ENCODE results near the gene HDGF.
A peak's percentile ranks its signal among the peaks of the same experiment; 100 is the strongest.

Gene HDGF

DNA sequence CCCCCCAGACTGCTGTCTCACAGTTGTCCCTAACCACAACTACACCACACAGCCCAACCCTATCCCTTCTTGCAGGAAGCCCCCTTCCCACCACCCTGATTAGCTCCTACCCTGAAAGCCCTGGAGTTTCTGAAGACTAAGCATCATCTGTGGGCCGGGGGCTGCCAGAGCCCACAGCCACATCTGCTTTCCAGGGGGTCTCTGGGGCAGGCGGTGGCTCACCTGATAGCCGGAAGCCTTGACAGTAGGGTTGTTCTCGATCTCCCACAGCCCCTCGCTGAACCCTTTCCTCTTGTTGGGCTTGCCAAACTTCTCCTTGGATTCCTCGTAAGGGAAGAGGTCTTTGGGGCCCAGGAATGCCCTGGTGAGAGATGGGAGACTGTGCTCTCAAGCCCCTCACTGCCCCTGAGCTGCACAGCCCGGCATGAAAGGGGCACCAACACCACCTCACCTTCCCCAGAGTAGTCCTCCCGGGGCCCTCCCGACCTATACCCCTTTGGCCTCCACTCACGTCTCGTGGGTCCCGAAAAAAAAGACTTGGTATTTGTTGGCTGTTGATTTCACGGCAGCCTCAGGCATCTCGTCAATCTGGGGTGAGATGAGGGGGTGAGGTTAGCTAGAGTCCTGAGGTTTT, 6.6 kb downstream of the HDGF start:
- DNase-seq = no peak

DNA sequence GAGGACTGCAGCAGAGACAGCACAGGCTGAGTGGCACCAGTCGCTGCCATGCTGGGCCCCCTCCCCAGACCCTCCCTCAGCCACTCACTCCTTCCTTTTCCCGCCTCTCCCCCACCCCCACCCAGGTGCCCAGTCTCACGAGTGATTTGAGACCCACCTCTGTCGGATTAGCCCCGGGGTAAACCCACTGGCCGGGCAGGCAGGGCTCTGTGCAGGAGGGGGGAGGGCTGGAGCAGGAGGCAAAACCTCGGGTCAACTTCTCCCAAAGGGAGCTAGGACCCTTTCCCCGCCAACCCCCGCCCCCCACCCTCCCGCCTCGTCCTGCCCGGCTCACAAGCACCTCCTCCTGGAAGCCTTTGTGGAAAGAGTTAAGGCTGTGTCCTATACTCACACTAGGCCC, 7.1 kb downstream of the HDGF start:
- DNase-seq = no peak

DNA sequence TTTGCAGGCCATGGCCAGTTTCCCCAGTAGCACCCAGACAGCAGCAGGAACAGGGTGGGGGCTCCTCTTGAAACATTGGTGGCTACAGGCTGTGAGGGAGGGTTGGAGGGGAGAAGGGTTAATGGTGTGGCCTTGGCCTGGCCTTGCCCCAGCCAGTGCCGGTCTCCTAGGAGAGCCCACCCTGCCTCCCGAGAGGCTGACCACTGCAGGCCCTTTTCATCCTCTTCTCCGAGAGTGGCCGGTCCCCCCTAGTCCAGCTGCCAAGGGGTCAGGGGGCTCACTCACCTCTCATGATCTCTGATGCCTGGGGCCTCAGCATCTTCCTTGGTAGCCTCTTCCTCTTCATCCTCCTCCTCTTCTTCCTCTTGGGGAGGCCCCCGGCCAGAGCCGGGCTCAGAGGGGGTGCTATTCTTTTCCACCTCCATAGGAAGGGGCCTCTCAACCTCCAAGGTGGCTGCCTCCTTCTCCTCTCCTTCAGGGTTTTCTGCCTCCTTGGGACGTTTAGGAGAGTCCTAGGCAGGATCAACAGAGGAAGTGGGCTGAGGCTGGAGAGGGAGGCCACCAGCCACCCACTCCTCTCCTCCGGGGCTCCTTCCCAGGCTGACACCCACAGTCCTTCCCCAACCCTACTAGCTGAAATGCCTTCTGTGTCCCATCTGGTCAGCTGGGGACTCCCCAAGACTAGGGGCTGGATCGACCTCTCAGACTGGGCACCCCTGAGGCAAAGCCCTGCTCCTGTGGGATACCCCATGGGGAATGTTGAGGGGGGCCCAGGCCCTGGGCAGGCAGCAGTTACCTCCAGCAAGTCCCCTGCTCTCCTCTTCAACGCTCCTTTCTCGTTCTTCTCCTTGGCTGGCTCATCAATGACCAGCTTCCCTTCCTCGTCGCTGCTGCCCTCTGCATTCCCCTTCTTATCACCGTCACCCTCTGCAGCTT, 7.8 kb downstream of the HDGF start:
- no peak for DNase-seq

DNA sequence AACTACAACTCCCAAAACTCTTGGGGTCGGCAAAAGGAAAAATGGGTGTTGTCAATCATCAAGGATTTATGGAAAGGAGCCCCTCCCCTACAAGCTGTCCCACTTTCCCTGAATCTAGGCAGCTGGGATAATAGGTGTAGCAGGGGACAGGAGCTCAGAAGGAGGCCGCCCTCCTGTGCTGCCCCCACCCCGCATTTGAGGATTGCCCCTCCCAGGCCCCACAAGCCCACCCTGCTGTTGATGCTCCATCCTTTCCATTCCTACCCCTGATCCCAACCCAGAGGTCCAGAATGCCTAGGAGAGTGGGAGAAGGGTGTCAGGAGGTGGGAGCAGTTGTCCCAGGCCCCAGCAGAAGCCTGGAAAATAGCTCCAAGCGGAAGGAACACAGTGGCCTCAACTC, 8.7 kb downstream of the HDGF start:
- DNase-seq = no peak

DNA sequence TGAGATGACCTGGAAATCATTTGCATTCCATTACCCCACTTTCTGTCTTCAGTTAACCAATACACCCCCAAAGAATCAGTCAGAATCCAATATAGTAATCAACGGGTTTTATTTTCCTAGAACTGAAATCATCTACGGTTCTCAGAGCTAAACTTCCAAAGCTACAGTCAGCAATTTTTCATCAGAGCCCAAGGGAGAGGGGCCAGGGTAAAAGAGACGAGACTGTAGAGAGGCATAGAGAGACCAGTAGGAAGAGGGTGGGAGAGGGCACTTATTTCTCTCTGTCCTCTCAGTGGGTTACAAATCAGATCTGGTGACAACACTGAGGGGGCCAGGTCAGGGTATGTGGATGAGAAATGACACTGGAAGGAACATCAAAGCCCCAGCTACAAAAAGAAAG, 9.5 kb downstream of the HDGF start:
- no peak for DNase-seq

DNA sequence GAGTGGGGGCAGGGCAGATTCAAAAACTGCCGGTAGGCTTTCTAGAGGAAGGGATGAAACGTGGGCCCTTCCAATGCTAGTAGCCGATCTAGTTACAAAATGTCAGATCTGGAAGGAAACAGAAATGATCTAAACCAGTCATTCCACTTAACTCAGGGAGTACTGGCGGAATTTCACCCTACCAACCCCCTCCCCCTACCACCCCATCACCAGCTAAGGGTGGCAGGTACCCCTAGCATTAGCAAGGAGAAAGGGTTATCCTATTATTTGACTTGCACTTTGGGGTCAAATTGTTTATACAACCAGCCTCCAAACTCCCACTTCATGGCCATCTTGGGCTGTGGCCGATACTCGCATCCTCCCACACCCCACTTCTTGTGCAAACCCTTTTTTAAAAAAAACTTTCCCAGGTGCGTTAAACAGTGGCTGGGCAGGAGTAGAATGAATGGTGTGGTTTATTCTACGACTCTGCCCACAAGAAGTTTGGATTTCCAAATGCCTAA, 9.9 kb downstream of the HDGF start:
- DNase-seq = no peak

DNA sequence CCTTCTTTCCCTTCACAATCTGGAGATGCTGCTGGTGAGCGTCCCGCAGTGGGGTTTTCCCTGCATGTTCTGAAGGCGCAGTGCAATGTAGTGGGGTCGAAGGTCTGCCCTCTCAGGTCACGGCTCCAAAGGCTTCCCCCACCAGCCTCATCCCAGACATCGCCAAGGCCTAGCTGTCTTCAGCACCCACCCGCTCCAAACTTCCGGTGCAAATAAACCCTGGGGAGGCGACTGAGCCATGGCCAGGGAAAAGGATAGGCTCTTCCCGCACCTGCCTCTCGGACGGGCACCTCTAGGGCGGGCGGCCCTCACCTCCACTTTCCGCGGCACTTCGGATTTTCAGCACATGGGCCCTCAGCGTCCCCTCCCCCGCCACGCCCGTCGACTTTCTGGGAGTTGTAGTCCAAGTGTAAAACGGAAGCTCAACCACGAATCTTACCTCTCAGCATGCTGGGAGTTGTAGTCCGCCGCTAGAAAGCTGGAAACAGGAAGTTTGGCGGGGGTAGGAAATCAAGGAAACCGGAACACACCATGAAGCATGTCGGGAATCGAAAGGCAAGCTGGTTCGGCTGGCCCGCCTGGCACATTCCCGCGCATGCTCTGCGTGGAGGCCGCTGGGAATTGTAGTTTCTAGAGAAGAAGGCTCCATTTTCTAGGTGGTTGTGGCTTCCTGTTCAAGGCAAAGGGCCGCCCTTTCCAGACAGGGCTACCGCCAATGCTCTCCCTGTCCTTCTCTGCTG, 10.6 kb downstream of the HDGF start, which contains the start of gene MRPL24:
Gene MRPL24, minus strand, starts transcription at position 348 of the 740 bp plus-strand sequence. CDS start 2,384 bp downstream, outside the sequence.
- peak; percentile 100 for DNase-seq

DNA sequence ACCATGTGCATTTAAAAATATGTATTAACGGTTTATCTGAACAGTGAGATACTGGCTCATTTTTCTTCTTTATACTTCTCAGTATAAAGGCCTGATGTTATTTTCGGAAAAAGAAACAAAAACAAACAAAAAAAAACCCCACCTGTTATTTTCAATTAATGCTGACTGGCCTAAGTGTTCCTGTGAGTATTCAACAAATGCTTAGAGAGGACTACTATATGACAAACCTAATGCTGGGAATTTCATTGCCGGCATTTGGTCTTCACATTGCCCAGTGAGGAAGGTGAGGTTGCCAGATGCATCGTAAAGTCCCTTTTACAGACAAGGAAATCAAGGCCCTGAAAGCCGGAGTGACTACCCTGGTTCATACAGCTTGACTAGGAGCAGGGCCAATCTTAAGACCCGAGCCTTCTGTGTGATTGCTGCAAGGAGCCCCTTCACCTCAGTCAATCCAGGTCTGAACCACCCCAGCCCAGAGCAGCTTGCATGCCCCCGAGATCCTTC, 11.2 kb downstream of the HDGF start:
- DNase-seq = no peak

DNA sequence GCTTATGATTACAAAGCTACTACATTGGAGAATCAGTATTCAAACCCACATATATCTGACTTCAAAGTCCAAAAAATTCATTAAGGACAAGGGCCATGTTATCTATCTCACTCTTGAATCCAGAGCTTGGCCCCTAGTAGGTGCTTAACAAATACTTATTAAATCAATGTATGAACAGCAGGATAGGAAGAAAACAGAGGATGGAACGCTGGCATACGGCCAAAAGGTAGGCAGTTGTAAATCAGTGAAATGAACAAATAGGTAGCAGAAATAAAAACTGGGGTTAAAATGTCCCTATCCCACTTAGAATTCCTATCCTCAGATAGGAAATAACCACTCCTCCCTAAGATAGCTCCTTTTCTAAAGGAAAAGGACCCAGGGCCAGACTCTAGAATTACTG, 12.6 kb downstream of the HDGF start:
- no peak for DNase-seq

DNA sequence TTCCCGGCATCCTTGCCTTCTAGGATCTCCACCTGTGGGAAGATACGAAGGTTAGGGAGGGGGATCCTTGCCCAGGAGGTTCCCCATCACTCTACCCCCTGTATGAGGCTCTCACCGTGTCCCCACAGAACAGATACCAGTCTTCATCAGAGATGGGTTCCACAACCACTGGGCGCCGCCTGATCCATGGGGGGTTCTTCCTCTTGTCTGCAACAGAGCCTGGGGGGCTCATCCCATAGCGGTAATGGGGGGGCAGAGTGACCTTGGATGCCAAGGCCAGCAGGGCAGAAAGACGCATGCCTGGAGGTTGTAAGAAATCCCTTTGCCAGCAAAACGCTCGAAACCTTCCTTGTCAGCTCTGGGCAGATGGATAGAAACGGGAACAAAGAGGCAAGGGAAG, 13.1 kb downstream of the HDGF start:
- DNase-seq = no peak

DNA sequence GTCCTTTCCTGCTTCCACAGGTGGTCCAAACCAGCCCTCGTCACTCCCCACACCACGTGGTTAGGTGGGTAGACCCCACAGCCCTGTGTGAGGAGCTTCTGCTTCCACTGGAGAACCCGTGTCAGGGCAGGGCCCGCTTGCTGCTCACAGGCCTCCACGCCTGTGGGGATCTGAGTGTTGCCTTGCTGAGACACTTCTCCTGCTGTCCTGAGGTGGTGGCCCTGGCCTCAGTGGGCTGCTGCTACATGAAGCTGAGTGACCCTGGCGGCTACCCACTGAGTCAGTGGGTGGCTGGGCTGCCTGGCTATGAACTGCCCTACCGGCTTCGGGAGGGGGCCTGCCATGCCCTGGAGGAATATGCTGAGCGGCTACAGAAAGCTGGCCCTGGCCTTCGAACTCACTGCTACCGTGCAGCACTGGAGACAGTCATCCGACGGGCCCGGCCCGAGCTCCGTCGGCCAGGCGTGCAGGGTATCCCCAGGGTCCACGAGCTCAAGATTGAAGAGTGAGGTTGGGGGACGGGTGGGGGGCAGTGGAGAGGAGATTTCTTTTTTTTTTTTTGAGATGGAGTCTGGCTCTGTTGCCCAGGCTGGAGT, 17.4 kb downstream of the HDGF start:
- DNase-seq = no peak

DNA sequence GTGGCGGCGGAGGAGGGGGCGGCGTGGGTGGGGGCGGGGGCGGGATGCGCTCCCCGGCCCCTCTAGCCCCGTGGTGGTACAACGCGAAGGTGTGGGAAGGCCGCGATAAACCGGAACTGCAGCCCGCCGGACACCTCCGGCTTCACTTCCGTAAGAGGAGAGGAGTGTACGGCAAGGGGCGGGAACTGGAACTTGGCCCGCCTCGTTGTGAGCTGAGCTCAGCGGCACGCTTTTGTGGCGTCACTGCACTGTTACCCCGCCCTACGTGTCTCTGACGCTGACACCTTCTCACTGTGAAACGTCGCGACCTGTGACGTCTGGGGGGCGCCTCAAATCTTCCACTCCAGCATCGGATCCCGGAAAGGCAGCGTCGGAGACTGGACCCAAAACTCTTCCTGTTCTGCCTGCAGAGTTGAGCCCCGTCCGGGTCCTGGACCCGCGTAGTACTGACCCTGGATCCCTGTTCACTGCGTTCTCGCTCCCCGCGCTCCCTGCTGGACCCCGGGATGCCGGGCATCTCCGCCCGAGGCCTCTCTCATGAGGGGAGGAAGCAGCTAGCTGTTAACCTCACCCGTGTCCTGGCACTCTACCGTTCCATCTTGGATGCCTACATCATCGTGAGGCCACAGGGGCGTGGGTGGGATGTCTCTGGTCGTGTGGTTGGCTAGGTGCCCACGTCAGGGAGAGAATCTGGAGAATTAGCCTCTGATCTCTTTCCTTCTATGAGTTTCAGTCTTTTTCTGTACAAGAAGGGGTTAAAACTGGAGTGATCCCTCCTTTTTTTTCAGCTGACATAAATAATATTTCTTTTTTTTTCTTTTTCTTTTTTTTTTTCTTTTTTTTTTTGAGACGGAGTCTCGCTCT, 22.6 kb downstream of the HDGF start, which contains the start of gene ISG20L2:
Gene ISG20L2, minus strand, starts transcription at position 168 of the 864 bp plus-strand sequence. CDS start 1,114 bp downstream, outside the sequence.
- DNase-seq = peak; percentile 97

DNA sequence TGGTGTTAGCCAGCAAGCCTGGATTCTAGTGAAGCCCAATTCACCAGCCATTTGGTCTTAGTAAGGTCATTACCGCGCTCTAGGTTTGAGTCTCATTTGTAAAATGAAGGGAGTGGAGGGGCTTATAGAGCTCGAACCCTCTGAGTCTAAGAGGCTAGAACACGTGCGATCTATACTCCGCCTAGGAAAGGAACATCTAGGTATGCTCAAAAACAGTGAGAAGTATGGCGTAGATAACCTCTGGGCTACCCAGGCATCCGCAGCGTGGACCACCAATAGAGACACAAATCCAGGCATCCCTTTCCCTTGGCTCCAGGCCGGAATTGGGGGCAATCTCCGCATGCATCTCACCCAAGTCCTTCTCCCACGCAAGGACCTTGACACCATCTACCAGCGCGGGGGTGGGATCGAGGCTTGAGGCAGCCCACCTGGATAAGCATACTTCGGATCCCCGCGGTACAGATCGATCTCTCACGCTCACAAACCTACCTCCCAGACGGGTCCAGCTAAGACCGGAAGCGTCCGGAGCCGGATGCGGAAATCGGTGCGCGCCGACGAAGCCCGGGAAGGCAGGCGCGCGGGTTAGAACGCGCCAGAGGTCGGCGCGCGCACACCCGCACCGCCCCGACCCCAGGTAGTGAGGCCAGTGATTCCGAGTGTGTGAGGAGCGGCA, 23.4 kb downstream of the HDGF start, which contains the start of gene METTL25B:
Gene METTL25B, plus strand, starts transcription at position 544 of the 673 bp plus-strand sequence. CDS start 636 bp downstream, outside the sequence.
- DNase-seq = peak; percentile 80

DNA sequence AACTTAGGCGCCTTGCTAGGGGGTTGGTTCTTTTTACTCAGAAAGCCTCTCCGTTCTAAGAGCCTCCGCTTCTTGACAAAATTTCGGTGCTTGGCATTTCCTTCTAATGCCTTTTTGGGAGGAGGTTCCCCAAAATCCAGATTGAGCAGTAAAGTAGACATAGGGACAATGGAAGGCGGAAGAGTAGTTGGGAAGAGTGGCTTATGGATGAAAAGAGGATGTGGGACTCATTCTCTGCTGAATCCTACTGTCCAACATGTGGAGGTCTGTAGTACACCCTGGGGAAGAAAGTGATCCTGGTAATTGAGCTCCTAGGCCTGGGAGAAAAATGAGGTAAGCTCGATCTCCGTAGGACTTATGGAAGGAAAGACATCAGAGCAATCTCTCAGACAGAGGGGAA, 24.0 kb downstream of the HDGF start:
- no peak for DNase-seq

DNA sequence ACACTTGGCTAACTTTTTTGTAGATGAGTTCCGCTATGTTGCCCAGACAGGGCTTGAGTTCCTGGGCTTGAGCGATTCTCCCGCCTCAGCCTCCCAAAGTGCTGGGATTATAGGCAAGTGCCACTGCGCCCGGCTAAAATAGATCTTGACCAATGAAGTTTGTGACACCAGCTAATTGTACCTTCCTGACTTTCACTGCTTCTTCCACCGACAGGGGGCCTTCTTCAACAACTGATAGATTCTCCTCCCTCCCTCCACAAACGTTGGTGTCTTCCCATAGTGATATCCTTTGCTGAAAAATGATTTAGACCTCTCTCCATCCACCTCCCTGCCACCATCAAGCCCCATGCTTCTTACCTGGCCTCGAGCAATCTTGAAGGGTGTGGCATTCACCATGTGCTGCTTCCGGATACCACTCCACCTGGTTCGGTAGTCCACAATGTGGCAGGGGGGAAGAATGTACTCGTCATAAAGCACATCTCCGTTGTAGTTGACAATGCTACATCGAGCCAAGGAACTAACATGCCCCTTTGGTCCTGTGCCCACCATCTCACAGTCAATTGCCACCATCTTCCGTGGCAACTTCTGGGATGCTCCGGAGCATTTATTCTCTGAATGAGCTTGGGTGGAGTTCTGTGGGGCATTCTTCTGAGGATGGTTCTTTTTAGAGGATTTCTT, 24.8 kb downstream of the HDGF start:
- peak; percentile 66 for DNase-seq

DNA sequence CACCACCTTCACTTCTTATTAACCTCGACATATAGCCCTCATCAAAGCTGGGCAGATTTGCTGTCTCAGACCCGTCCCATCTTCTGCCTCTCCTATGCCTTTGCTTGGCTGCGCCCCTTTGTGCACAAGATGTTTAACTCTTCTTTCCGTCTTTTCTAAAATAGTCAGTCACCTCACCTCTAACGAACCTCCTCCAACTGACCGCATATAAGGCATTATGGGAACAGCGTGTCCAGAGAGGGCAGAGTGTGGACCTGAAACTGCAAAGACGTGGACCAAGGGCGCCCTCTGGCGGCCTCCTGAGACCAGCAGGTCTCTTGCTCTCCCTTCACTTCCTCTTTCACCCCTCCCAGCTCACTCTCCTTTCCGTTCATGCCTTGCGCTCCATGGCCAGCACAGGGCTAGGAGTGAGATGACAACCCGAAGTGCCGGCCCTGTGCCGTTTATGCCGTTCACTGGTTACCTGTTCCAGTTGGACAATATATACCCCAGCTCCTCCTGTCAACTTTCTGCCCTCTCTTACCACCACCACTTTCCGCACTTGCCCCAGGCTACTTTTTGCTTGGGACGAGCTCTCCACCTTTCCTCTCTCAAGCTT, 25.7 kb downstream of the HDGF start:
- DNase-seq = peak; percentile 83

DNA sequence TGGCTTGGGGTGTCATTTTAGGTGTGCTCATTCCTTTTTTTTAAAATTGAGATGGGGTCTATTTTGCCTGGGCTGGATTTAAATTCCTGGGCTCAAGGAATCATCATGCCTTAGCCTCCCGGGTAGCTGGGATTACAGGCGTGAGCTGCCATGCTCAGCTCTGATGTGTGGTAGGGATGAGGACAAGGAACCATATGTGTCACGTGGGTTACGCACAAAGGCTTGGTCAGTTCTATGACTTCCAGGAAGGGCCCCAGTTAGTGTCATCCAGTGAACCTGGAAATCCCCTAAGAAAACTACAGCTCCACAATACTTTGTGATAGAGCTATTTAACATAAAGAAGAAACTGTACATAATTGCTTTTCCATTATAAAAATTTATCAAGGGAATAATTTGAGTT, 29.9 kb downstream of the HDGF start:
- DNase-seq = no peak

DNA sequence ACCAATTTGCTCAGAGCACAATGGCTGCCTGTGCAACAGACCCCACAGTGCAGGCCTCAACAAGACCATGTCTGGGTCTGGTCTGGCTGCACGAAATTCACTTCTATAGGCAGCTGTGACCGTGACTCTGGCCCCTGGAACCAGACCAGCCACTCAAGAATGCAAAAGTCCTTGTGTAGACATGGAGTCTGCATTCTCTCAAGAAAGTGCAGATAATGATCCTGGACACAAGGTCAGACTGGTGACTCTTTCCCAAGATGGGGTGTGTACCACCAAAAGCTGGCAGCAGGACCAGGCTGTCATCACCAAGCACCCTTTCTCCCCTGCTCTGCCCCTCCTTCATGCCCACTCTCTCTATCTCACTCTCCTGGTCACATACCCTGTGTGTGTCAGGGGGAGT, 30.3 kb downstream of the HDGF start:
- no peak for DNase-seq

DNA sequence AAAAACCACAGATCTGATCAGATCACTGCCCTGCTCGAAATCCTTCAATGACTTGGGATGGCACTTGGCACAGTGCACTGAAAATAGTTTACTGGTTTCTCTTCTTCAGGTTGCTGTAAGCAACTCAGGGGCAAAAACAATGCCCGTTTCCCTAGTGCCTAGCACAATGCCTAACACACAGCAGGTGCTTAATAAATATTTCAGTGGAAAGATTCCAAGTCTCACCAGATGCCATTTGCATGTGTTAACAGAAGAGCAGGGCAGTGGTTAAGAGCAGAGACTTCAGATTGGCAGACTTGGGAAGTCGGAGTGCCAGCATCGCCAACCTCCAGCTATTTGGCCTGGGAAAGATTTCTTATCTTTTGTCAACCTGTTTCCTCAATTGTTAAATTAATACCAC, 34.1 kb downstream of the HDGF start:
- DNase-seq = no peak

DNA sequence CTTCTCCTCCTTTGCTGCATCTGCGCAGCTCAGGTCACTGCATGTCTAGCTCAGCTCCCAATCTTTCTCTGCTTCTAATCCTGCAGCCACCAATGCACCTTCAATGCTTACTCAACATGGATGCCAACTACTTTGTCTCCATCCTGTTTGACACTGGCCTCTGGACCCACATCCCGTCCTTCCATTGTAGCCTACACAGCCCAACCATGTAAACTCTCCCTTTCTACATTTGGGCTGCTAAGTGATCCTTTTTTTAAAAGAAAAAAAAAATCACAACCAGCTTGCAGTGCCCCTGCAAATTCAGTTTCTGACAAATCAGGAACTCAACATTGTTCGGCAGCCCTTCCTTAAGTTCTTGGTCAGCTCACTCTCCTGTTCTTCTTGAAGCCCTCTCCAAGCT, 36.6 kb downstream of the HDGF start:
- no peak for DNase-seq
